Activated naive CD4-positive, alpha-beta T cell treated with anti-CD3 and anti-CD28 coated beads, Interleukin-2, amount 10 ng/mL, durations not matched to agents 7 days and 5 days (primary cell): ENCODE data around the gene PCBP3.

ENCODE experiments used
- CTCF ChIA-PET: fragments of 350-600 bp; sonication (Branson Sonifier 250); formaldehyde crosslinking; loops from one replicate; lab custom pipeline; 2021; ENCODE audit warnings: antibody characterized with exemption; lab: Charles Lee
- DNase-seq: peaks from one replicate; pipeline ENCODE4 v3.0.0-alpha.2; 2020
- H3K27ac Mint-ChIP-seq: one replicate; pipeline ENCODE4 v1.8.0; 2021; ENCODE audit warnings: mild to moderate bottlenecking, moderate library complexity, mixed read lengths
- H3K27me3 Mint-ChIP-seq: one replicate; pipeline ENCODE4 v1.8.0; 2021; ENCODE audit warnings: mild to moderate bottlenecking, mixed read lengths
- H3K36me3 Mint-ChIP-seq: one replicate; pipeline ENCODE4 v1.8.0; 2021; ENCODE audit warnings: mixed read lengths
- H3K4me1 Mint-ChIP-seq: one replicate; pipeline ENCODE4 v1.8.0; 2021; ENCODE audit warnings: mixed read lengths
- H3K4me3 Mint-ChIP-seq: one replicate; pipeline ENCODE4 v1.8.0; 2021; ENCODE audit warnings: mild to moderate bottlenecking, moderate library complexity, mixed read lengths
- H3K9me3 Mint-ChIP-seq: one replicate; pipeline ENCODE4 v1.8.0; 2021; ENCODE audit warnings: mixed read lengths

The PCBP3 gene

DNA sequence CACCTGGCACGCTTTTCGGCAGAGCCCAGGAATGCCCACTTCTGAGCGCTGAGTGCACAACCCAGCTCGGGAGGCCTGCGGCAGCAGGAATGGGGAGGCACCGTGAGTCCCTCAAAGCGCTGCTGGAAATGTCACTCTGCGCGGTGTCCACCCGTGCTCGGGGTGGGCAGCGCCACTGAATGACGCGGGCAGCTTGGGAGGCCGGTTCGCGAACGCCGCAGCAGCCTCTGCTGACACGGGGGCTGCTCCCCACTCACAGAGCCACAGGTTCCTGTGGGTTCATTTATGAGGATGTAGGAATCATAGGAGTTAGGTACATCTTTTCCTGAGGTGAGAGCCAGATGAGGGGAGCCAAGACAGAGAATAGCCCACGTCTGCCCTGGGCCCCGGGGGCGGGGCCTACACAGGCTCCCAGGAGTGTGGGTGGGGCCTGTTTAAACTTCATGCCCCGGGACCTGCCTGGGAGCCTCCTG lies 191.3 kb downstream of the PCBP3 start:
- H3K27ac Mint-ChIP-seq, result no peak overlapping the region
- no peak overlapping the region for H3K4me3 Mint-ChIP-seq
- DNase-seq, result no peak
- CTCF ChIA-PET, result no interaction called here
- H3K4me1 Mint-ChIP-seq, result no peaks in the 10 kb centered on the region
- H3K36me3 Mint-ChIP-seq, result no peaks in the 10 kb centered on the region
- no peaks in the 10 kb centered on the region for H3K27me3 Mint-ChIP-seq
- peaks cover 6% of the 10 kb centered on the region for H3K9me3 Mint-ChIP-seq

DNA sequence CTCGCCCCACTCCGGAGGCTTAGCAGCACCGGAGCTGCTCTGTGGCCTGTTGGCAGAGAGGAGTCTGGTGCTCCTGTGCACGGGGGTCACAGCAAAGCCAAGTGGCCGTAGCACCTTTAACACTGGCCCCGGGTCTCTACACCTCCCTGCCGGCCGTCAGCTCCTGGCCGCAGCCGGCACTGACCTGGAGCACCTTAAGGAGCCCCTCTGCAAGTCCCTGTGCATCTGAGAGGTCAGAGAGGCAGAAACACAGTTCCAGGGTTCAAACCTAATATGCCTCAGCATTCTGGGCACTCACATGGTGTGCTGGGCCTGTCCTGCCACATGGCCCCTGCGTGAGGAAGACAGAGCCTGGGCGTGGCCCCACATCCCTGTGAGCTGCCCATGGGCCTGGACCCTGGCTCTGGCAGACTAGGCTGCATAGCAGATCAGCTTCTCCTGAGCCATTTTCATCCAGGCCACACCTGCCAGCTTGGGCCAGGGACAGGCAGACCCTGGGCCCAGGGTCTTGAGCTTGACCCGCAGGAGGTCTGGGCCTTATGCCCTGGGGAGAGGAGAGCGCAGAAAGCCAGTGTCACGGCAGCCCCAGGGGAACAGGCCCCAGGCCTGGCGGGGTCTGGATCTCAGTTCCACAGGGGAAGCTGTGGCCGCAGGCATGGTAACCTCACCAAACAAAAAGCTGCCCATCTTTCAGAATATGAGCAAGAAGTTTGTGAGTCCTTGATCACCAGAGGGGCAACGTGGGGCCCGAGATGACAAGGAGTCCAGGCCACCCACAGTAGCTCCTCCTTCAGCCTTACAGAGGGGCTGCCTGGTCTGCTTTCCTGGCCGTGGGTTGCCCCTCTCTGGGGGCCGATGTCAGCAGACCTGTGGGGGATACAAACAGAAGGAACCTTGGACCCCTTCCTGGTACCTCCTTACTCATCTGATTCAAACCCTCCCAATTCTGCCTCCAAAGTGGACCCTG lies 192.1 kb downstream of the PCBP3 start:
- CTCF ChIA-PET, result no interaction called here
- H3K4me3 Mint-ChIP-seq, result no peak overlapping the region
- H3K36me3 Mint-ChIP-seq, result no peaks in the 10 kb centered on the region
- no peak overlapping the region for H3K27ac Mint-ChIP-seq
- no peaks in the 10 kb centered on the region for H3K4me1 Mint-ChIP-seq
- peaks cover 6% of the 10 kb centered on the region for H3K9me3 Mint-ChIP-seq
- no peak for DNase-seq
- H3K27me3 Mint-ChIP-seq, result no peaks in the 10 kb centered on the region

GRCh38 chr21:45836268-45836655 lies 192.7 kb downstream of the PCBP3 start:
- Mint-ChIP-seq H3K27ac (no peak overlapping the region), H3K27me3 (no peaks in the 10 kb centered on the region), H3K4me3 (no peak overlapping the region), H3K9me3 (peaks cover 9% of the 10 kb centered on the region), H3K36me3 (peaks cover 2% of the 10 kb centered on the region), H3K4me1 (no peaks in the 10 kb centered on the region)
- CTCF ChIA-PET, result no interaction called here
- no peak for DNase-seq

DNA sequence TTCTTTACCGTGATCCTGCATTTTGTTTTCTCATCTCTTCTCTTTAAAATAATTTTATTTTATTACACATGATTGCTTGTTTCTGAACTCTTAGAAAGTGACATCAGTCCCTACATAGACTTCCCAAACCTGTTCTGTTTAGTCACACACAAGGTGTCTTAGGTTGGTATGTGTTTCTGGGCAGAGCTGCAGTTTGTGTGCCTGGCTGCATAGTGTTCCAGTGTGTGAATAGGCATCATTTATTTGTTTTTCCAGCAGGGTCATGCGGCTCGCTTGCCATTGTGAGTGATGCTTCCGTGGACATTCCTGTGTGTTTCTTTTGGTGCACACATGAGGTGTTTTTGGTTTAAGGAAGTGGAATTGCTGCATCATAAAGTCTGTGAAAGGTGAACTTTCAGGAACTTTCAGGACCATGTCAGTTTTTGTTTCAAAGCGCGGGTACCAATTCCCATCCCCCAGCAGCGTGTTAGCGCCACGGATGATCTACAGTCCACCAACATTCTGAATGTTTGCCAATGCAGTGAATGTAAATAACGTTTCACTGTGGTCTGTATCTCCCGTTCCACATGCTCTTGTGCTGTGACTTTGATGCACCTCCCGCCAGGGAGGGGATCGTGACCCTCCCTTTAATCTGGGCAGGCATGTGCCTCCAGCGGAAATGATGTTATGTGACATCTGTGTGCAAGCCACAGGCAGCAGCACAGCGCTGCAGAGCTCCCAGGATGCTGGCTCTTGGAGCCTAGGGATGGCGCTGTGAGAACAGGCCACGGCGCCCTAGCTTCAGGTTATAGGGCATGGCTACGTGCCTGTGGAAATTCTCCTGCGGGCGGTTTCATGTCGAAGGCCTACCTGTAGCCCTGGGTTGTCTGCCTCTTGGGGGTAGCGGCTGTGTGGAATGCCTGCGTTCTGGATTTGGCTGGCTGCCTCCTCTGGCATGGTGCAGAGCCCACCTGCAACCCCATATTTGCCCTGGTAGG lies 193.5 kb downstream of the PCBP3 start:
- no peaks in the 10 kb centered on the region for H3K27me3 Mint-ChIP-seq
- H3K27ac Mint-ChIP-seq, result no peak overlapping the region
- CTCF ChIA-PET, result no interaction called here
- DNase-seq, result no peak
- no peak overlapping the region for H3K4me3 Mint-ChIP-seq
- H3K4me1 Mint-ChIP-seq, result no peaks in the 10 kb centered on the region
- peaks cover 8% of the 10 kb centered on the region for H3K9me3 Mint-ChIP-seq
- H3K36me3 Mint-ChIP-seq, result peaks cover 4% of the 10 kb centered on the region

DNA sequence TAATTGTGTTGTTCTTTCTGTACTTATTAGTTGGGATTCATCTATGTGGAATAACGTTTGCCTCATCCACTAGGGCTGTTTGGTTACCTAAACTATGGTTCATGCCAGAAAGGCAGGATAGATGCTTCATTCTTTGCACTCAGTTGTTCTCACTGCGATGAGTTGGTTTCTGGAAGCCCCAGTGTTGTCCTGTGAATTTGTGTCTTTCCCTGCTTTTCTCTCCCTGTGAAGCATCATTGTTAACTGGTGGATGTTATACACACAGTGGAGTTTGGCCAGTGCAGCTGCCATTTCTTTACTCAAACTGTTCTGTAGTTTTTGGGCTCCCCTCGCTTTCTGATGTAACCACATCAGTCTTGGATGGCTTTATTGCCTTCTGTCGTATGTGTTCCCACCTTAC lies 194.4 kb downstream of the PCBP3 start:
- peaks cover 4% of the 10 kb centered on the region for H3K27me3 Mint-ChIP-seq
- CTCF ChIA-PET, result no interaction called here
- no peaks in the 10 kb centered on the region for H3K4me1 Mint-ChIP-seq
- peaks cover 4% of the 10 kb centered on the region for H3K36me3 Mint-ChIP-seq
- H3K27ac Mint-ChIP-seq, result no peak overlapping the region
- peaks cover 4% of the 10 kb centered on the region for H3K9me3 Mint-ChIP-seq
- H3K4me3 Mint-ChIP-seq, result no peak overlapping the region
- no peak for DNase-seq

DNA sequence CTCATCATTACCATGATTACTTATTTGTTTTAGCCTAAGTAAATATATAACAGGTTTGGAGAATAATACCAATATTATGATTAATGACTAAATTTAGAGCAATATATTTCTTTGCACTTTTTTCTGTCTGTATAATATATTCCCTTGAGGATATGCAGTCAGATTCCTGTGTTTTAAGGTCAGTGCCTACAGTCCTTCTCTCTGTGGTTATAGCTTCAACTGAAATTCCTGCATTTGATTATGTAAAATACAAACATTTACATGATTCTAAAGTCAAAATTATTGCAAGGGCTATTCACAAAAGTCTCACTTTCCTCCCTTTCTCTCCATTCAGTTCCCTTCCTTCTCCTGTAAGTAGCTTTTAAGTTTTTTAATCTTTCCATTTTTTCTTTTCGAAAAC lies 195.1 kb downstream of the PCBP3 start:
- DNase-seq, result no peak
- H3K4me1 Mint-ChIP-seq, result no peaks in the 10 kb centered on the region
- CTCF ChIA-PET, result no interaction called here

GRCh38 chr21:45839274-45839673 lies 195.7 kb downstream of the PCBP3 start:
- no peak for DNase-seq
- Mint-ChIP-seq H3K9me3 (peaks cover 4% of the 10 kb centered on the region), H3K36me3 (peaks cover 4% of the 10 kb centered on the region), H3K27ac (no peak overlapping the region), H3K4me1 (no peaks in the 10 kb centered on the region), H3K27me3 (peaks cover 6% of the 10 kb centered on the region), H3K4me3 (no peak overlapping the region)
- CTCF ChIA-PET, result no interaction called here

More for the DNA sequence above, 195.1 kb downstream of the PCBP3 start:
- H3K4me3 Mint-ChIP-seq, result no peak overlapping the region
- H3K27me3 Mint-ChIP-seq, result peaks cover 6% of the 10 kb centered on the region
- peaks cover 4% of the 10 kb centered on the region for H3K9me3 Mint-ChIP-seq
- no peak overlapping the region for H3K27ac Mint-ChIP-seq
- peaks cover 4% of the 10 kb centered on the region for H3K36me3 Mint-ChIP-seq

DNA sequence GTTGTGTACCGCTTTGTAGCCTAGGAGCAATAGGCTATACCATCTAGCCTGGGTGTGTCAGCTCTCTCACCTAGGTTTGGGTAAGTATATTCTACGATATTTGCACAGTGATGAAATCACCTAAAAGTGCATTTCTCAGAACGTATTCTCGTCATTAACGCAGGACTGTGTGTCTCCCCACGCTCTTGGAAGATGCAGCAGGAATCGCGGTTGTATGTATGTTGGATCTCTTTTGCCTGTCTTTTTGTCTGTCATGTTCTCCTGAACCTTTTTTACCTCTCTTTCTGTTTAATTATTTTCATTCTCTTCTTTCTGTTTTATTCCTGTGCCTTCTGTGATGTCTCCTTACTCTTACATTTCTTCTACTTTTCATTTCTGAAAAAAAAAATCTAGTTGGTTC lies 197.5 kb downstream of the PCBP3 start:
- no peak overlapping the region for H3K27ac Mint-ChIP-seq
- H3K4me3 Mint-ChIP-seq, result no peak overlapping the region
- CTCF ChIA-PET, result no interaction called here

DNA sequence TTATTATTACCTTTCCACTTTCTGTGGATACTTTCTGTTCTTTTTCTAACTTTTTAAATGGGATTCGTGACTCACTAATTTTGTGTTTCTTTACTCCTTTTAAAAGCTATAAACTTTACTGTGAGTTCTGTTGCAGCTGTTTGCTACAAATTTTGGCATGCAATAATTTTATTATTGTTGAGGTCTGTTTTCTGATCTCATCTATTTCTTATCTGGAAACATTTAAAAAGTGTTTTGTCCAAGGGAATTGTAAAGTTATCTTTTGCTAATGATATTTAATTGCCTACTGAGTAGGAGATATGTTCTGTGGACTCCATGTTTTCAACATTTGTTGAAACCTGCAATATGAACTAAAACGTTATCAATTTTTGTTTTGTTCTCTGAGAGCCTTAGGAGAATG lies 199.9 kb downstream of the PCBP3 start:
- H3K27ac Mint-ChIP-seq, result no peak overlapping the region
- peaks cover 5% of the 10 kb centered on the region for H3K4me1 Mint-ChIP-seq
- DNase-seq, result no peak
- H3K9me3 Mint-ChIP-seq, result peaks cover 4% of the 10 kb centered on the region
- peaks cover 6% of the 10 kb centered on the region for H3K27me3 Mint-ChIP-seq
- CTCF ChIA-PET, result no interaction called here
- H3K36me3 Mint-ChIP-seq, result peaks cover 4% of the 10 kb centered on the region
- H3K4me3 Mint-ChIP-seq, result no peak overlapping the region

More for the DNA sequence above, 197.5 kb downstream of the PCBP3 start:
- Mint-ChIP-seq H3K9me3 (peaks cover 4% of the 10 kb centered on the region), H3K27me3 (peaks cover 6% of the 10 kb centered on the region), H3K4me1 (peaks cover 5% of the 10 kb centered on the region), H3K36me3 (peaks cover 4% of the 10 kb centered on the region)
- no peak for DNase-seq

GRCh38 chr21:45844181-45844580 lies 200.7 kb downstream of the PCBP3 start:
- Mint-ChIP-seq H3K4me1 (peaks cover 5% of the 10 kb centered on the region), H3K36me3 (peaks cover 4% of the 10 kb centered on the region), H3K27ac (no peak overlapping the region), H3K9me3 (peaks cover 4% of the 10 kb centered on the region), H3K27me3 (peaks cover 6% of the 10 kb centered on the region), H3K4me3 (no peak overlapping the region)
- CTCF ChIA-PET, result no interaction called here
- no peak for DNase-seq

DNA sequence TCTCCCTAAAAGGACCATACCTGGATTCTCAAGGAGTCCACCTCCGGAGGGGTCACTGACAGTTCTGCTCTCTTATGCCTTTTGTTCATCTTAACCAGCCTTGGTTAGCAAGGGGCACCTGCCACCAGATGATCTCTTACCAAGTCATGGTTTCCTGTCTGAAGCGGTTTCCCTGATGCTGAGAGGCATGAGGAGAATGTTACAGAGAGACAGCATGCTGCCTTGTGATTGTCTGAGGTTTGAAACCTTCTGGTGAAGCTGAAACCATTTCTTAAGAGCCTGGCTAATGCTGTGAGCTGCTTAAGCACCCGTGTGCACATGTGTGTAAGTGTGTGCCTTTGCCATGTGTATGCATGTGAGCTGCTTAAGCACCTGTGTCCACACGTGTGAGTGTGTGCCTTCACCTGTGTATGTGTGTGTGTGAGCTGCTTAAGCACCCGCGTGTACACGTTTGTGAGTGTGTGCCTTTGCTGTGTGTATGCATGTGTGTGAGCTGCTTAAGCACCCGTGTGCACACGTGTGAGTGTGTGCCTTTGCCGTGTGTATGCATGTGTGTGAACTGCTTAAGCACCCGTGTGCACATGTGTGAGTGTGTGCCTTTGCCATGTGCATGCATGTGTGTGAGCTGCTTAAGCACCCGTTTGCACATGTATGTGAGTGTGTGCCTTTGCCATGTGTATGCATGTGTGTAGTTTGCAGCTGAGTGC lies 201.7 kb downstream of the PCBP3 start:
- H3K4me1 Mint-ChIP-seq, result peaks cover 5% of the 10 kb centered on the region
- no peak for DNase-seq
- peaks cover 4% of the 10 kb centered on the region for H3K9me3 Mint-ChIP-seq
- H3K4me3 Mint-ChIP-seq, result no peak overlapping the region
- H3K27ac Mint-ChIP-seq, result no peak overlapping the region
- CTCF ChIA-PET, result no interaction called here
- H3K36me3 Mint-ChIP-seq, result peaks cover 4% of the 10 kb centered on the region
- H3K27me3 Mint-ChIP-seq, result peaks cover 8% of the 10 kb centered on the region

DNA sequence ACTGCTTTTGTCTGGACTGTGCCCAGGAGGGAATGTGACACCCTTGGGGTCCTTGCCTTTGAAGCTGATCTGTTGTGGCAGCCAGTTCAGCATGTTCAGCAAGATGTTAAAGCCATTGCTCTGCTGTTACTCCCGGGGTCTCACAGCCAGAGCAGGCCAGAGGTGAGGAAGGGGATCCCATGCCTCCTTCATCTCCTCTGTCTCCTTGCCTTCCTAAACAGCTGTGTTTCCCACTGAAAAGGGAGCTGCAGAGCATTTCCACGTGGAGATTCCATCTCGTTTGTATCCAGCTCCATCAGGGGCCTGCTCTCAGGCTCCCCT lies 202.2 kb downstream of the PCBP3 start:
- H3K4me1 Mint-ChIP-seq, result peaks cover 5% of the 10 kb centered on the region
- peak overlapping the region; percentile 1 for H3K27ac Mint-ChIP-seq
- H3K36me3 Mint-ChIP-seq, result peaks cover 4% of the 10 kb centered on the region
- no peak overlapping the region for H3K4me3 Mint-ChIP-seq
- no peak for DNase-seq
- peaks cover 4% of the 10 kb centered on the region for H3K9me3 Mint-ChIP-seq
- CTCF ChIA-PET, result no interaction called here
- H3K27me3 Mint-ChIP-seq, result peaks cover 9% of the 10 kb centered on the region

- CTCF ChIA-PET, result interaction anchor here (1.2 kb wide), 1 partner anchor 34 kb away, joined by 4 read pairs; no protein-coding TSS in a partner anchor
- no peak overlapping the region for H3K4me3 Mint-ChIP-seq
- H3K27me3 Mint-ChIP-seq, result peaks cover 9% of the 10 kb centered on the region
- no peaks in the 10 kb centered on the region for H3K9me3 Mint-ChIP-seq
- DNase-seq, result no peak
- H3K36me3 Mint-ChIP-seq, result no peaks in the 10 kb centered on the region
- H3K27ac Mint-ChIP-seq, result no peak overlapping the region
- H3K4me1 Mint-ChIP-seq, result peaks cover 5% of the 10 kb centered on the region
Observed at GRCh38 chr21:45846373-45847160, 203.0 kb downstream of the PCBP3 start.
